WERI-Rb-1 (cell line): Measurements from ENCODE around the gene TOGARAM2.

Experiments
- DNase-seq: peaks from one replicate; pipeline ENCODE4 v3.0.0-alpha.2; 2020
- H3K27ac ChIP-seq: fragments of 250-450 bp; sonication (Bioruptor Pico); 2 replicates; pipeline ENCODE4 v1.5.1; 2020; ENCODE audit warnings: mild to moderate bottlenecking, moderate library complexity
- H3K27me3 ChIP-seq: fragments of 250-450 bp; sonication (Bioruptor Pico); 2 replicates; pipeline ENCODE4 v1.5.1; 2021; ENCODE audit warnings: mild to moderate bottlenecking, low read depth, moderate library complexity; ENCODE audit not compliant: insufficient read depth, severe bottlenecking
- H3K36me3 ChIP-seq: fragments of 250-450 bp; sonication (Bioruptor Pico); 2 replicates; pipeline ENCODE4 v1.5.1; 2020; ENCODE audit warnings: mild to moderate bottlenecking, moderate library complexity
- H3K4me3 ChIP-seq: 2 replicates; pipeline ENCODE4 v1.5.1; 2011; ENCODE audit warnings: low read depth, mild to moderate bottlenecking, control low read depth, low read length
- H3K9me3 ChIP-seq: fragments of 250-450 bp; sonication (Bioruptor Pico); 2 replicates; pipeline ENCODE4 v1.5.1; 2021; ENCODE audit warnings: mild to moderate bottlenecking, moderate library complexity; ENCODE audit not compliant: severe bottlenecking
- TF ChIP-seq, protein P1 (sequence below): IDR thresholded peaks from 2 replicates; pipeline ENCODE4 v1.5.1; 2011; ENCODE audit warnings: low read depth, mild to moderate bottlenecking, control low read depth, inconsistent platforms, low read length

TOGARAM2 gene

DNA sequence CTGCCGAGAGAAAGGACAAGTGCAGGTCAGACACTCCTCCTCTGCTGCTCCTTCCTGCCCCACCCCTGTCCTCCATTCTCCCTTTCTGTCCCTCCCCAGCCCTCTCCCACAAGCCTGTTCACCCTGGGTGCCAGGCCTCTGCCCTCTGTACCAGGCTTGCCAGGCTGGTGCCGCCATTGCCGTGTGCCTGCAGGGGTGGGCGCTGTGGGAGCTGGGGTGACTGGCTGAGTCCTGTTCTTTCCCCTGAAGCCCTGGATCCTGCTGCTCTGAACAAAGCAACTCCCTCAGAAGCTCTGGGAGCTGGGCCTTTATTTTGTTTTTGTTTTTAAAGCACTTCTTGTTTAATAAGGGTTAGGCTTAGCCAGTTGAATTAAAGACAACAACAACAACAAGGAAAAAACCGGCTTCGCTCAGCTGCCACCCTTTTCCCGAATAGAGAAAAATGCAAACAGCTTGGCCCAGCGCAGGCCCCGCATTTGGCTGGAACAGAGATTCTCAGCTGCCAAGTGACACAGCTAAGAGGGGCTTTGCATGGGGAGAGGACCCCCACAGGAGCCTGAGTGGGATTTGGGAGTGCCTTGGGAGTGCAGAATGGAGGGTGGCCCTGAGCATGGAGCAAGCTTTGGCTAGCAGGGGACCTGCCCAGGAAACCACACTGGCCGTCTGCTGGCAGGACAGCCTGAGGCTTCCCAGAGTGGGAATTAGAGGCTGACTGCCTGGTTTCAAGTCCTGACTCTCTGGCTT, 84.1 kb downstream of the TOGARAM2 start:
- H3K36me3 ChIP-seq, result peaks cover 3% of the 10 kb centered on the region; the same call in 1 of the 2 replicates
- TF ChIP-seq, protein P1, sequence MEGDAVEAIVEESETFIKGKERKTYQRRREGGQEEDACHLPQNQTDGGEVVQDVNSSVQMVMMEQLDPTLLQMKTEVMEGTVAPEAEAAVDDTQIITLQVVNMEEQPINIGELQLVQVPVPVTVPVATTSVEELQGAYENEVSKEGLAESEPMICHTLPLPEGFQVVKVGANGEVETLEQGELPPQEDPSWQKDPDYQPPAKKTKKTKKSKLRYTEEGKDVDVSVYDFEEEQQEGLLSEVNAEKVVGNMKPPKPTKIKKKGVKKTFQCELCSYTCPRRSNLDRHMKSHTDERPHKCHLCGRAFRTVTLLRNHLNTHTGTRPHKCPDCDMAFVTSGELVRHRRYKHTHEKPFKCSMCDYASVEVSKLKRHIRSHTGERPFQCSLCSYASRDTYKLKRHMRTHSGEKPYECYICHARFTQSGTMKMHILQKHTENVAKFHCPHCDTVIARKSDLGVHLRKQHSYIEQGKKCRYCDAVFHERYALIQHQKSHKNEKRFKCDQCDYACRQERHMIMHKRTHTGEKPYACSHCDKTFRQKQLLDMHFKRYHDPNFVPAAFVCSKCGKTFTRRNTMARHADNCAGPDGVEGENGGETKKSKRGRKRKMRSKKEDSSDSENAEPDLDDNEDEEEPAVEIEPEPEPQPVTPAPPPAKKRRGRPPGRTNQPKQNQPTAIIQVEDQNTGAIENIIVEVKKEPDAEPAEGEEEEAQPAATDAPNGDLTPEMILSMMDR, result no peak
- no peaks in the 10 kb centered on the region for H3K27me3 ChIP-seq
- no peaks in the 10 kb centered on the region for H3K9me3 ChIP-seq
- H3K27ac ChIP-seq, result peak overlapping the region; percentile 11
- DNase-seq, result no peak
- no peak overlapping the region for H3K4me3 ChIP-seq

DNA sequence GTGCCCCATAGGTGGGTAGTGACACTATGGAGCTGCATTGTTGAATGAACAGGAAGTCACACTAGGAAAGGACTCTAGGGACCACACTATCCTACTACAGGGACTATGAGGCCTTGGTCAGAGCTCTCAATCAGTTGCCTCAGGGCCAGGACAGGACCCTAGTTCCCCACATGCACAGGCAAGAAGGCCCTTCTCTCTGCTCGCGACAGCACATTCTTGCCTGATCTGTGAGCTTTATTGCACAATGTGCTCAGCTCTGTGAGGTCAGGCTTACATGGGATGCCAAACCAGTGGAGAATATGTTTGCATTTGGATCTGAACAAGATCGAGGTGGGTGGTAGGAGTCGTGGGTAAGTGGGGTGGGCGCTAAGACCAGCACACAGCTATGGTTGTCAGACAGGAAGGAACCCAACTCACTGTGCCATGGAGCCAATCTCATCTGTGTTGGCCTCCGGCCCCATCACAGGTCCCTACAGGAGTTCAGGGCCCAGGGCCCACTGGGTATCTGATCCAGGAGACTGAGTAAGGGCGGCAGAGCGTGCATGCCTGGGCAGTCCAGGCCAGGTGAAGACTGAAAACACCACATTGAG, 85.3 kb downstream of the TOGARAM2 start:
- Histone ChIP-seq H3K36me3 (peaks cover 3% of the 10 kb centered on the region; the same call in 1 of the 2 replicates), H3K4me3 (no peak overlapping the region), H3K27ac (no peak overlapping the region), H3K27me3 (no peaks in the 10 kb centered on the region), H3K9me3 (peaks cover 5% of the 10 kb centered on the region)
- TF ChIP-seq, protein P1, result no peak
- DNase-seq, result no peak

- H3K36me3 ChIP-seq, result peaks cover 3% of the 10 kb centered on the region; the same call in 1 of the 2 replicates
- no peak overlapping the region for H3K27ac ChIP-seq
- H3K27me3 ChIP-seq, result no peaks in the 10 kb centered on the region
- no peak overlapping the region for H3K4me3 ChIP-seq
- TF ChIP-seq, protein P1, result no peak
- peaks cover 12% of the 10 kb centered on the region for H3K9me3 ChIP-seq
- no peak for DNase-seq
Observed at GRCh38 chr2:29066997-29067605, 86.0 kb downstream of the TOGARAM2 start.

GRCh38 chr2:29068513-29068912, 87.4 kb downstream of the TOGARAM2 start:
- TF ChIP-seq, protein P1, result no peak
- Histone ChIP-seq H3K27me3 (no peaks in the 10 kb centered on the region), H3K4me3 (no peak overlapping the region), H3K27ac (no peak overlapping the region), H3K9me3 (peaks cover 26% of the 10 kb centered on the region), H3K36me3 (peaks cover 3% of the 10 kb centered on the region; the same call in 1 of the 2 replicates)
- DNase-seq, result no peak

DNA sequence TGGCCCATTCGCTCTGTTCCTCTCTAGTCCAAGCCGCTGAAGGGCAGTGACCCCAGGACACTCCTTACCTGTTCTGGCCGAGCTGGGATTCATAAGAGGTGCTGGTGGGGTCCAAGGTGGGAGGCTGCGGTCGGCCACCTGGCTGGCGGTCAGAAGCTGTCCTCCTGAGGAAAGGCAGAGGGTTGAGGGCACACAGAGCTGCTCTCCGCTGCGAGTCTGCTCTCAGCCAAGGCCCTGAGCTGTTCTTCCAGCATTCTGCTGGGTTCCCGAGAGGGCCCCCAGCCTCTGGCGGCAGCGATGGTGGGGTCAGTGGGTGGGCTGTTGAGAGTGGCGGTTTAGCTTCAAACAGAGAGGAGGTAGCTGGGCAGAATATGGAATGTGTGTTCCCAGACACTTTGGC, 89.4 kb downstream of the TOGARAM2 start:
- DNase-seq, result no peak
- Histone ChIP-seq H3K36me3 (no peaks in the 10 kb centered on the region), H3K9me3 (peaks cover 32% of the 10 kb centered on the region), H3K27ac (no peak overlapping the region), H3K4me3 (no peak overlapping the region), H3K27me3 (no peaks in the 10 kb centered on the region)
- TF ChIP-seq, protein P1, result no peak
